HG02623 (cell line): ENCODE results near the gene DNAJB6.
"Not testable (repeated sequence)": the region's sequence is repeated elsewhere in the genome, so short reads cannot be mapped to it uniquely, and the experiment has no call there.

Experiments used
- ATAC-seq: cut with Tn5 transposase; IDR thresholded peaks from one replicate; pipeline ENCODE4 v1.9.1; 2021; ENCODE audit warnings: moderate library complexity; ENCODE audit not compliant: unreplicated experiment

The DNAJB6 gene

DNA sequence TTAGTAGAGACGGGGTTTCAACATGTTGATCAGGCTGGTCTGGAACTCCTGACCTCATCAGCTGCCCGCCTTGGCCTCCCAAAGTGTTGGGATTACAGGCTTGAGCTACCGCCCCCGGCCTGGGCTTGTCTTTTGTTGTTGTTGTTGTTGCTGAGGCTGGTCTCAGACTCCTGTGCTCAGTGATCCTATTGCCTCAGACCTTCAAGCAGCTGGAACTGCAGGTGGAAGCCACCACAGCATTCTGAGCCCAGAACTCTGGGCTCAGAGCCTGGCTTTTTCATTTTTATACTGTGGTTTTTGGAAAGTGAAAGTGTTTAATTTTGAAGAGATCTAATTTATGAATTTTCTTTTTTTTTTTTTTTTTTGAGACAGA, 16.2 kb upstream of the DNAJB6 start:
- no peak for ATAC-seq

DNA sequence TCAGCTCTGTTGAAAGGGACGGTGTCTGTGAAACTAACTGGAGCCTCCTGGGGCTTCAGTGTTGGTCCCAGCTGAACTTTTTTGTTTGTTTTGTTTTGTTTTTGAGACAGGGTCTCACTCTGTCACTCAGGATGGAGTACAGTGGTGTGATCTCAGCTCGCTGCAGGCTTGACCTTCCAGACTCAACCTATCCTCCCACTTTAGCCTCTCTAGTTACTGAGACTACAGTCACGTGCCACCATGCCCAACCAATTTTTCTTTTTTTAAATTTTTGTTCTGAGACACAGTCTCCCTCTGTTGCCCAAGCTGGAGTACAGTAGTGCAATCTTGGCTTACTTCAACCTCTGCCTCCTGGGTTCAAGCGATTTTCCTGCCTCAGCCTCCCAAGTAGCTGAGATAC, 13.4 kb upstream of the DNAJB6 start:
- no peak for ATAC-seq

- no peak for ATAC-seq
These were observed 7.4 kb upstream of the DNAJB6 start for GRCh38 chr7:157329447-157329846.

- ATAC-seq = not testable (repeated sequence)
These were observed 6.2 kb upstream of the DNAJB6 start for GRCh38 chr7:157330567-157330966.

DNA sequence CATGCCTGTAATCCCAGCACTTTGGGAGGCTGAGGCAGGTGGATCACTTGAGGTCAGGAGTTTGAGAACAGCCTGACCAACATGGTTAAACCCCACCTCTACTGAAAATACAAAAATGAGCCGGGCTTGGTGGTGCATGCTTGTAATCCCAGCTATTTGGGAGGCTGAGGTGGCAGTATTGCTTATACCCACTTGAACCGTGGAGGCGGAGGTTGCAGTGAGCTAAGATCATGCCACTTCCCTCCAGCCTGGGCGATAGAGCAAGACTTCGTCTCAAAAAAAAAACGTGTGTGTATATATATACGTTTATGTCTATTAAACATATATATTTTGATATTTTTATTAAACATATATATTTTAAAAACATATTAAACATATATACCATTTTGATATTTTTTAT, 5.8 kb upstream of the DNAJB6 start:
- ATAC-seq = not testable (repeated sequence)

GRCh38 chr7:157335236-157335635, 1.6 kb upstream of the DNAJB6 start:
- ATAC-seq = no peak

GRCh38 chr7:157335991-157336382, 817 bp upstream of the DNAJB6 start:
- no peak for ATAC-seq

GRCh38 chr7:157337316-157338149, 729 bp downstream of the DNAJB6 start:
- ATAC-seq = peak; percentile 45

- ATAC-seq = no peak
These were observed 3.2 kb downstream of the DNAJB6 start for GRCh38 chr7:157339777-157340677.

DNA sequence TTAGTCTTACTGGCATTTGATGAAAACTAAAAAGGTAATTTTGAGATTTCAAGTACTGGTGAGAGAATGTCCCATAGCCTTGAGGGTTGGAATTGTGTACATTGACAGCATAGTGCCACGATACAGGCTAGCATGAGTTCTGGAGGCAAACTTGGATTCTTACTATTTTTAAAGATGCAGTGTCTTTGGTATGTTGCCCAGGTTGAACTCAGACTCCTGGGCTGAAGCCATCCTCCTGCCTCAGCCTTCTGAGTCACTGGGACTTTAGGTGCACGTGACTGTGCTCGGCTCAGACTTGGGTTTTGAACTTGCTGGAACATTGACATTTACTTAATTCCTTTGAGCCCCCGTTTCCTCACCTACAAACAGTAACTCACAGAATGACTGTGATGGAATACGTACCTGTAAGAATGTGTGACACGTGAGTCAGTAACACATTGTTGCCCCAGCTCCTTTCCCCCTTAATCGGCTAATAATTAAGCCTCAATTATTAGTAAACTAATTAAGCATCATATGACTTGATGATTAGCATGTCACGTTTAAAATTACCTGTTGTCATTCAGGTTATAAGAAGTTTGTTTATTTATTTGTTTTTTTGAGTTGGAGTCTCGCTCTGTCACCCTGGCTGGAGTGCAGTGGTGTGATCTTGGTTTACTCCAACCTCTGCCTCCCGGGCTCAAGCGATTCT, 10.6 kb downstream of the DNAJB6 start:
- no peak for ATAC-seq

- no peak for ATAC-seq
These were observed 11.7 kb downstream of the DNAJB6 start for GRCh38 chr7:157348548-157348947.

DNA sequence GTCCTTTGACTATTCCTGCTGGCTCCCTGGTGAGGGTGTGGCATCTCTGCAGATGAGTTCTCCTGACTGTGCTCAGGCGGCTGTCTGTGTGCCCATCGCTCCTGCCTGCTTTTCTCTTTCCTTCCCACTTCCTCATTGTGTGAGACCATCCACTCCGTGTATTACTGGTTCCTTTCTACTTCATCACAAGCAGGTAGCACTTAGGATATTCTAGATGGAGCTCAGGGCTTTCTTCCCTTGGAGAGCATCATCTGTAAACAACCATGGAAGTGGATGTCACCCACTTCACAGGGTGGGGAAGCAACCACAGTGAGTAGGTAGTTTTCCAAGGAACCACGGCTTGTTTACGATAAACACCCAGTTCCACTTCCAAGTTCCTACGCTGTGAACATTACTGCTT, 15.7 kb downstream of the DNAJB6 start:
- no peak for ATAC-seq

GRCh38 chr7:157355784-157356511, 19.1 kb downstream of the DNAJB6 start:
- ATAC-seq = no peak

DNA sequence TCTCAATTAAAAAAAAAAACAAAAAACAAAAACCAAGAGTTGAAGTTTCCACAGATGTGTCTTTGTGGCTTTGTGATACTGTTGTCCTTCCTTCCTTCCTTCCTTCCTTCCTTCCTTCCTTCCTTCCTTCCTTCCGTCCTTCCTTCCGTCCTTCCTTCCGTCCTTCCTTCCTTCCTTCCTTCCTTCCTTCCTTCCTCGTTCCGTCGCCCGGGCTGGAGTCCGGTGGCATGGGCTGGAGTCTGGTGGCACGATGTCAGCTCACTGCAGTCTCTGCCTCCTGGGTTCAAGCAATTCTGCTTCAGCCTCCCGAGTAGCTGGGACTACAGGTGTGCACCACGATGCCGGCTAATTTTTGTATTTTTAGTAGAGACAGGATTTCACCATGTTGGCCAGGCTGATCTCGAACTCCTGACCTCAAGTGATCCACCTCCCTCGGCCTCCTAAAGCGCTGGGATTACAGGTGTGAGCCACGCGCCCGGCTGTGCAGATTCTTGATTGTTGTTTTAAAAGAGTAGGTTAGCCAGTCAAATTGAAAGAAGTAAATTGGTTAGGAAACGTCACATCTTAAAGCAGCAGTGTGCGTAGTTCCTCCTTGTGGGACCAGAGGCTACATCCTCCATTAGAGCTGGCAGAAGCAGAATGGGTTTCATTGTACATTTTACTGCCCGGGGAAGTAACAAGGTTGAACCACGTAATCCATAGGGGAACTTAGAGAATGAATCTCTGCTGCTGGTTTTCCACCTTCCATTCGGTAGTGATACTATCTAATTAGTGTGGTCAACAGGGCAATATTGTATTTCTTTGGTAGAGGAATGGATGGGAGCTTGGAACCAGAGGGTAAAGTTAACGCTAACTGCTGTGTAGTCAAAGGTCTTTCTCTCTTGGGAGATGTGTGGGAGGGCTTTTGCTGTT, 20.6 kb downstream of the DNAJB6 start:
- peak; percentile 87 for ATAC-seq

DNA sequence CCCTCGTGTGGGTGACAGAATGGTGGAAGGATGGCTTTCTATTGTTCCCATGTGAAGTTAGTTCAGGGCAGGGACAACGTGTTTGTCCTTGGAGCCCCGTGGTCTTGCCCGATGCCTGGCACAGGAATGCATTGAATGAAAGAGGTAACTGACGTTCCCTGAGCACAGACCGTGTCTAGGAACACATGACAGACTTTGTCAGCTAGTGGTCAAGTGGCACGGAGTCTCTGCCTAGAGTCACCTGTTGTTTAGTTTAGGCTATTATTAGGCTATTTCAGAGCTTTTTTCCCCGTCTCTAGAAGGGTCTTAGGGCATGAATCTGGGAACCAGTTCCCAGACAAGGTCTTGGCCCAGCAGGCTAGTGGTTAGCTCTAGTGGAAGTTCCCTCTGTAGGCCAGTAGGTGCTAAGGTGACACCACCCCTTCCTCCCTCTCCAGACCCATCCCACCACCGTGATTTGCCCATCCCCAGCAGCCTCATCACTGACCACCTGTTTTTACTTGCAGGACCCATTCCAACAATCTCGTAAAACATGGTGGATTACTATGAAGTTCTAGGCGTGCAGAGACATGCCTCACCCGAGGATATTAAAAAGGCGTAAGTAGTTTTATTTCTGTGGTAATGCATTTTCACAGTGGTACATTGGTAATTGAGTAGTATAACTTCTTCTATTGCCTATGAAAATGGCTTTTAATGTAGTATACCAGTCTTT, 21.4 kb downstream of the DNAJB6 start:
- no peak for ATAC-seq

GRCh38 chr7:157358753-157359096, 21.9 kb downstream of the DNAJB6 start:
- ATAC-seq = no peak

DNA sequence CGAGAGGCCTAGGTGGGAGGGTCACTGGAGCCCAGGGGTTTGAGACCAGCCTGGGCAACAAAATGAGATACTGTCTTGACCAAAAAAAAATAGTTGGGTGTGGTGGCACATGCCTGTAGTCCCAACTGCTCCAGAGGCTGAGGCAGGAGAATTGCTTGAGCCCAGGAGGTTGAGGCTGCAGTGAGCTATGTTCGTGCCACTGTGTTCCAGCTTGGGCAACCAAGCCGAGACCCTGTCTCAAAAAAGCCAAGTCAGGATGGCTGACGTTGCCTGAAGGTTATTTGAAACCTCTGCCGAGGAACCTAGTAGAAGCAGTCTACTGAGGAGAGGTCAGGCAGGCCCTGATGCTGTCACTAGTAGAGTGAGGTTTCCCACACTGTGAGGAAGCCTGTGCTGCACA, 22.8 kb downstream of the DNAJB6 start:
- no peak for ATAC-seq

DNA sequence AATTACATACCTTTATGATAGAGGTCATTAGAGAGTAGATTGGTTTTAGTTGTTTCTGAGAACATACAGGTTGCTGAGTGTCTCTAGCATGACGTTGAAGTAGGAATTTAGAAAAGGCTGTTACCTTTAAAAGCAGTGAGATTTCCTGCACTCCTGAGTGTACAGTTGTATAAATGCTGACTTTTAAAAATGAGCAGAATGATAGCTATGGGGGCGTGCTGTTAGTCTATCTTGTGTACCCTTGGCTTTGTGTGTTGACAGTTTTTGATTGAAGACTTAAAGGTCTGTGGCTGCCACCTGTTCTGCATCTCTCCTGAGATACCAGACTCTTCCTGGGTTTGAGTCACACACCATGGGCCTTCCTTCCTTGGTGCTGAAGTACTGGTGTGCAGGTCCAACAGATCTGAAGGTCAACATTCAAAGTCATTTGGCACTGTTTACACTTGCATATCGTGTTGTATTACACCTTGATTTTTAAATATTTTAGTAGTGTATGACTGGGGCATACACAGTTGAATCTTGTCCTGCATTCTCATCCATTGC, 23.8 kb downstream of the DNAJB6 start:
- no peak for ATAC-seq

DNA sequence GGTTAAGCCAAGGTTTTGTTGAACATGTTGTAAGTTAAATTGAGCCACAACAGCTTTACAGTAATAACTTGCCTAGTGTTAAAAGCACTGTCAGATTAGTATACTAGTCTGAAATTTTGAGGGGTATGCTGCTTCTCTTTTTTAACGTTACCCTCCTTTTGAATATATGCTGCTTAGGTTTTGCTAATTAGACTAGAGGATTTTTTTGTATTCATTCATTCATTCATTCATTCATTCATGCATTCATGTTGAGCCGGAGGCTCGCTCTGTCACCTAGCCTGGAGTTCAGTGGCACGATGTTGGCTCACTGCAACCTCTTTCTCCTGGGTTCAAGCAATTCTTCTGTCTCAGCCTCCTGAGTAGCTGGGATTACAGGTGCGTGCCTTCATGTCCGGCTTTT, 24.7 kb downstream of the DNAJB6 start:
- no peak for ATAC-seq
